HUES48 (cell line): ENCODE measurements around the gene COL25A1.
"Not testable (repeated sequence)": the region's sequence is repeated elsewhere in the genome, so short reads cannot be mapped to it uniquely, and the experiment has no call there.

Source experiments
- H3K27ac ChIP-seq: one replicate; pipeline ENCODE4 v1.7.0; 2013; ENCODE audit warnings: low read depth, low read length, inconsistent platforms
- H3K27me3 ChIP-seq: 2 replicates; pipeline ENCODE4 v1.6.1; 2013; ENCODE audit warnings: mild to moderate bottlenecking, low read length; ENCODE audit not compliant: control insufficient read depth, insufficient read depth
- H3K36me3 ChIP-seq: 2 replicates; pipeline ENCODE4 v1.6.1; 2013; ENCODE audit warnings: low read length; ENCODE audit not compliant: control insufficient read depth, insufficient read depth
- H3K4me1 ChIP-seq: 2 replicates; pipeline ENCODE4 v1.6.1; 2013; ENCODE audit warnings: mild to moderate bottlenecking, low read length; ENCODE audit not compliant: control insufficient read depth, insufficient read depth
- H3K4me3 ChIP-seq: 2 replicates; pipeline ENCODE4 v1.5.1; 2013; ENCODE audit warnings: mild to moderate bottlenecking, low read depth, low read length
- H3K9ac ChIP-seq: 2 replicates; pipeline ENCODE4 v1.6.1; 2013; ENCODE audit warnings: mild to moderate bottlenecking, low read depth, low read length, moderate library complexity
- H3K9me3 ChIP-seq: 2 replicates; pipeline ENCODE4 v1.6.1; 2013; ENCODE audit warnings: low read length; ENCODE audit not compliant: control insufficient read depth, insufficient read depth

Gene COL25A1

DNA sequence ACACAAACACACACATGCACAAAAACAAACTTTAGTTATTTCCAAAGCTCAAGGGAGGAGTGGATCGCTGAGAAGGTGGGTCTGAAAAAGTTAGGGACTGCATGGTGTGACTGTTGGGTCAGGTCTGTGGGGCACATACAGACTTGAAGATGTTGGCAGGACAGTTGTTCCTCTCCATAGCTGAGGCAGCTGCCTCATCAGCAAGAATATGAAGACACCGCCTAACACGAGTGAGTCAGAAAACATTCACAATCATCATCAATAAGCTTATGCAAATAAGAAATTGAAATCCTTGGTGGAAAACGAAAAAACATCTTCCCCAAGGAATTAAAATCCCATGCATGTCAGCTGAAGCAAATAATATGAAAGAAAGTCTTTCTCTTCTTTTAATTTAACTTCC, 148.0 kb downstream of the COL25A1 start:
- Histone ChIP-seq H3K9ac (no peak overlapping the region), H3K36me3 (no peaks in the 10 kb centered on the region), H3K27me3 (no peaks in the 10 kb centered on the region), H3K9me3 (no peaks in the 10 kb centered on the region), H3K27ac (no peak overlapping the region), H3K4me1 (no peaks in the 10 kb centered on the region), H3K4me3 (no peak overlapping the region)

DNA sequence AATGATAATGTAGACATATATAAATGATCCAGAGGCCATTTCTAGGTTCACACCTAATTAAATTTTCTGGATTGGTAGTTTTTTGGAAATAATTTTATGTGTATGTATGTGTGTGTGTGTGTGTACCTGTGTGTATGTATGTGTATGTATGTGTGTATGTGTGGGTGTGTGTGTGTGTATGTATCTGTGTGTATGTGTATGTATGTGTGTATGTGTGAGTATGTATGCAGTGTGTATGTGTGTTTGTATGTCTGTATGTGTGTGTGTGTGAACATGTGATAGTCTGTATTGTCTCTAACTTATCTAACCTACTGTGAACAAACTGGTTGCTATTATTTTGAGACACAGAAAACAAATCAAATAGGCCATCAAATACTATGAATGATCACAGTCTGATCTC, 152.6 kb downstream of the COL25A1 start:
- H3K9ac ChIP-seq = no peak overlapping the region
- no peak overlapping the region for H3K27ac ChIP-seq
- H3K9me3 ChIP-seq = no peaks in the 10 kb centered on the region
- H3K4me3 ChIP-seq = no peak overlapping the region
- no peaks in the 10 kb centered on the region for H3K36me3 ChIP-seq
- peaks cover 18% of the 10 kb centered on the region for H3K4me1 ChIP-seq
- H3K27me3 ChIP-seq = no peaks in the 10 kb centered on the region

DNA sequence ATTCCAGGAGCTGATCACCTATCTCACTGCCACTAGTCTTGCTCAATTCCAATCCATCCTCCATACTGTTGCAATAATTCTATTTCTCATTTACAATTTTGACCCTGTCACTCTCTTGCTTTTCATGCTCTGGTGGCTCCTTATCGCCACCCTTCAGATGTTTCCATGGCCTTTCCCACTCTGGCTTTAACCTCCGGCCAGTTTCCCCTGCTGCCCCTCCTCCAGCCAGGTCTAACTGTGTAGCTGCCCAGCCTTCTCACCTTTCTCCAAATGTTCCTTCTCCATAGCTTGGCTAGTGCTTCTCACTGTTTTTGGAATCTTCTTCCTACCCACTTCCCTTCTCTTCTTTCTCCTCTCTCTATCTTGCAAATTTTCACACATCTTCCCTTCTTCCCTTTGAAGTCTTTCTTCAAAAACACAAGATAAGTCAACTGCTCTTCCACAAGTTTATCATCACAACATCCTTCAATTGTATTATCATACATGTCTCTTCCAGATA, 153.8 kb downstream of the COL25A1 start:
- Histone ChIP-seq H3K4me3 (no peak overlapping the region), H3K36me3 (no peaks in the 10 kb centered on the region), H3K9ac (no peak overlapping the region), H3K27me3 (no peaks in the 10 kb centered on the region), H3K27ac (no peak overlapping the region), H3K4me1 (peaks cover 18% of the 10 kb centered on the region), H3K9me3 (no peaks in the 10 kb centered on the region)

DNA sequence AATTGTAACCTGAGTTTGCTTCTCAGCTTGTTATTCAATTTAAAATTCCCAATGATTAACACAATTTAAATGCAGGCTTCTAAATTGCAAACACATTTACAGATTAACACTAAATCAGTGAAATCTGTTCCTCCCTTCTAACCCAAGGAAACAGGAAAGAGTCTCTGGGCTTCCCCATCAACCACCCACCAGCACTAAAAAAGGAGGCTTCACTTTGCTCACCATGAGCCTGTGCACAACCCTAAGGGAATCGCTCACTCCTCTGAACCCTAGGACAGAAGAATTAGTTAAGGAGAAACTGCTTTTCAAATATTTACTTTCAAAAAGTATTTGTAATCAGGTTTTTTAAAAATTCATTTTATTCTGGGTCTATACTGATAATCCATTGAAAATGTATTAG, 155.3 kb downstream of the COL25A1 start:
- peaks cover 18% of the 10 kb centered on the region for H3K4me1 ChIP-seq
- no peaks in the 10 kb centered on the region for H3K36me3 ChIP-seq
- no peaks in the 10 kb centered on the region for H3K27me3 ChIP-seq
- no peak overlapping the region for H3K4me3 ChIP-seq
- H3K9ac ChIP-seq = no peak overlapping the region
- H3K9me3 ChIP-seq = no peaks in the 10 kb centered on the region
- no peak overlapping the region for H3K27ac ChIP-seq

DNA sequence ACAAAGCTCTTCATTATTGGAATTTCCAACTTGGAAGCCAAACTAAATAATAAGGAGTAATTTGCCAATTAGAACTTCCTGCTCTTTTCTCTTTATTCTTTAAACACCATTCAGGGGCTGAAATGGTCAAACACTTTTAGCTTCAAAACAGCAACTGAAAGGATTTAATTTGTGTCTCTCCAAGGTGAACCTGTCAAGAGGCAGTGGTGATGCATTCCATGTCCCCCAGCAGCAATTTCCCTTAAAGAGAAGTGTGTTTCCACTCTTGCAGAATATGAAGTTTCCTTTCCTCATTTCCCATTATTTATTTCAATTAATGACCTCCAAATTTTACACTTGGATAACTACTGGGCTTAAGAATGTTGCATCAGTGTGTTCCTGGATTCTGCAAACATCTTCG, 156.0 kb downstream of the COL25A1 start:
- Histone ChIP-seq H3K27me3 (no peaks in the 10 kb centered on the region), H3K4me1 (peaks cover 18% of the 10 kb centered on the region), H3K27ac (no peak overlapping the region), H3K36me3 (no peaks in the 10 kb centered on the region), H3K9ac (no peak overlapping the region), H3K9me3 (no peaks in the 10 kb centered on the region), H3K4me3 (no peak overlapping the region)

DNA sequence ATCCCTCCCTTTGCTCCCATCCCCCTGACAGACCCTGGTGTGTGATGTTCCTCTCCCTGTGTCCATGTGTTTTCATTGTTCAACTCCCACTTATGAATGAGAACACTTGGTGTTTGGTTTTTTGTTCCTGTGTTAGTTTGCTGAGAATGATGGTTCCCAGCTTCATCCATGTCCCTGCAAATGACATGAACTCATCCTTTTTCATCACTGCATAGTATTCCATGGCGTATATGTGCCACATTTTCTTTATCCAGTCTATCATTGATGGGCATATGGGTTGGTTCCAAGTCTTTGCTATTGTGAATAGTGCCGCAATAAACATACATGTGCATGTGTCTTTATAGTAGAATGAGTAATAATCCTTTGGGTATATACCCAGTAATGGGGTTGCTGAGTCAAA, 164.3 kb downstream of the COL25A1 start:
- not testable (repeated sequence) for H3K9ac ChIP-seq, H3K36me3 ChIP-seq, H3K4me1 ChIP-seq, H3K27me3 ChIP-seq, H3K4me3 ChIP-seq, H3K9me3 ChIP-seq, H3K27ac ChIP-seq

DNA sequence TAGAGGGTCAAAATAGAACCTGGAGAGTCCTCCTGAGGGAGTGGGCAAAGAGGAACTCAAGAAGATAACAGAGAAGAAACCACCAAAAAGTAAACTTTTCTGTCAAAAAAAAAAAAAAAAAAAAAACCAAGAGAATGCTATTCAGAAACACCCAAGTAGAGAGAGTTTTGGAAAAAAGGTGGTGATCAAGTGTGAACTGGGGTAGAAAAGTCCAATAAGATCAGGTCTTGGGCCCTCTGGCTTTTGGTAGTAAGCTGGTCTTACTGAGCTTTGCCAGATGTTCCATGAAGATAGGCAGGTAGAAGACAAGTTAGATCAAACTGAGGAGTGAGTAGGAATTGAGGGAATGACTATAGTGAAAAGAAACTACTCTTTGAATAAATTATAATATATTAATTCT, 167.5 kb downstream of the COL25A1 start:
- H3K4me3 ChIP-seq = no peak overlapping the region
- no peak overlapping the region for H3K27ac ChIP-seq
- no peak overlapping the region for H3K9ac ChIP-seq
- H3K4me1 ChIP-seq = no peaks in the 10 kb centered on the region
- H3K9me3 ChIP-seq = no peaks in the 10 kb centered on the region
- H3K27me3 ChIP-seq = no peaks in the 10 kb centered on the region
- no peaks in the 10 kb centered on the region for H3K36me3 ChIP-seq

DNA sequence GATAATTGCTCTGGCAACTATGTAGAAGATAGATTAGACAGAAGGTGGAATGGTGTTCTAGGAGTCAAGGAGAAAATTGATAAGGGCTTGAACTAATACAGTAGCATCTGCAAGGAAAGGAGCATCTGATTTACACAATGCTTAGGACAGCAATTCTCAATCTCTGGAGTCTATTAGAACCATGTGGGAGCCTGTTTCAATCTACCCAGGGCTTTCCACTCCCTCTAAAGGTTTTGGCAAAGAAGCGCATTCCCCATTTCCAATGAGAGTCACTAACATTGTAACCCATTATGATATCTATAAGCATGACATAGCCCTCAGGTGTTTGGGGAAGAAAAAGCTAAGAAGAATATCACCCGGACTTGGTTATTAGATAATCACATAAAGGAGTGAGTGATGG, 168.2 kb downstream of the COL25A1 start:
- H3K27ac ChIP-seq = no peak overlapping the region
- H3K9ac ChIP-seq = no peak overlapping the region
- H3K4me1 ChIP-seq = no peaks in the 10 kb centered on the region
- no peaks in the 10 kb centered on the region for H3K36me3 ChIP-seq
- H3K27me3 ChIP-seq = no peaks in the 10 kb centered on the region
- H3K4me3 ChIP-seq = no peak overlapping the region
- H3K9me3 ChIP-seq = no peaks in the 10 kb centered on the region

DNA sequence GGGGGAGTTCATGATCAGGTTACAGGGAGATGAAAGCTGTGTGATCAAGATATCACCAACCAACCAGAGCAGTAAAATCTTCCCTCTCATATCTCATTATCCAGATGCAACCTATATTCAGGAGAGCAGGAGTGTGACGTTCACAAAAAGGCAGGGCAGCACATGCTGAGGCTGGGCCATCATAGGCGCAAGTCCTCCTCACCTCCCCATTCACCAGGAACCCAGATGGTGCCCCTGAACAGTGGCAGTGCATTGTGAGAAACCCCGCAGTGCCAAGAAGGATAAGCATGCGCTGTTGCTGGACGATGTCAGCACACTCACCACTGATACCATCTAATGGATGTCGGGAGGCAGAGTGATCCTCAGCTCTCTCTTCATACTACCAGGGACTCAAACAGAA, 170.9 kb downstream of the COL25A1 start:
- Histone ChIP-seq H3K36me3 (no peaks in the 10 kb centered on the region), H3K27me3 (no peaks in the 10 kb centered on the region)

DNA sequence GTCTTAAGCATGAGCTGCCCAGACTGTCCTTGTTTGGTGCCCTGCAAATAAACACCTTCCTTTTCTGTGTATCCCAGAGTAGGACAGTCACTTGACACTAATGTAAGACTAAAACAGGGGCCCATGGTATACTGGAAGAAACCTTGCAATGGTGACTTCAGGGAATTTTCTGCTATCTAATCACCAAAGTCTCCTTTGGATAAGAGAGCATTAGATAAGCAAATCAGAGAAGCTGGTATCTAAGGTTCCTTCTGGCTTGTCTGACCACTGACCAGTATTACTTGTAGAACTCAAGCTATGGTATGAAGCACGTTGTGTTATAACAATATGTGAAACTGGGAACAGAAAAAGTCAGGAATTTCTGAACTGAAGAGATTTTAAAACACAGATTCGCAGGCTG, 173.9 kb downstream of the COL25A1 start:
- H3K27me3 ChIP-seq = no peaks in the 10 kb centered on the region
- H3K4me1 ChIP-seq = peaks cover 9% of the 10 kb centered on the region
- H3K9ac ChIP-seq = no peak overlapping the region
- peak overlapping the region; percentile 34 for H3K27ac ChIP-seq
- H3K9me3 ChIP-seq = no peaks in the 10 kb centered on the region
- no peaks in the 10 kb centered on the region for H3K36me3 ChIP-seq
- no peak overlapping the region for H3K4me3 ChIP-seq

More for the DNA sequence above, 170.9 kb downstream of the COL25A1 start:
- Histone ChIP-seq H3K9me3 (no peaks in the 10 kb centered on the region), H3K4me1 (no peaks in the 10 kb centered on the region), H3K4me3 (no peak overlapping the region), H3K27ac (no peak overlapping the region), H3K9ac (no peak overlapping the region)

DNA sequence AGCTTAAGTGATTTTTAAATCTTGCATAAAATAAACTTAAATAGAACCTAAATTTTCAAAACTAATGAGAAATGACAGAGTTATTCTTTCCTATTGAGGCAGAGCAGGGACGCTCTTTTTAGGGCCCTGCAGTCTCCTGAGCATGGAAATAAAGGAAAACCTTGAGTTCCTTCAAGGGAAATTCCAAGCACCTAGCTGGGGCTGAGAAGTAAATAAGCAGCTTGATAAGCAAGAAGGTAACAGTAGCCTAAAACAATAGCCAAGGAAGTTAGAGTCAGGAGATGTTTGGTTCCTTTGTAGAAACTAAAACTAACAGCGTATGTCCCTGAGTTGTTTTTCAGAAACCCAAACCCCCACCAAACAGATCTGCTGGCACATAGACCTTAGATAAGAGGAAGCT, 174.6 kb downstream of the COL25A1 start:
- H3K27me3 ChIP-seq = no peaks in the 10 kb centered on the region
- no peaks in the 10 kb centered on the region for H3K36me3 ChIP-seq
- H3K9ac ChIP-seq = no peak overlapping the region
- H3K4me3 ChIP-seq = no peak overlapping the region
- H3K9me3 ChIP-seq = no peaks in the 10 kb centered on the region
- H3K27ac ChIP-seq = no peak overlapping the region
- peaks cover 9% of the 10 kb centered on the region for H3K4me1 ChIP-seq

DNA sequence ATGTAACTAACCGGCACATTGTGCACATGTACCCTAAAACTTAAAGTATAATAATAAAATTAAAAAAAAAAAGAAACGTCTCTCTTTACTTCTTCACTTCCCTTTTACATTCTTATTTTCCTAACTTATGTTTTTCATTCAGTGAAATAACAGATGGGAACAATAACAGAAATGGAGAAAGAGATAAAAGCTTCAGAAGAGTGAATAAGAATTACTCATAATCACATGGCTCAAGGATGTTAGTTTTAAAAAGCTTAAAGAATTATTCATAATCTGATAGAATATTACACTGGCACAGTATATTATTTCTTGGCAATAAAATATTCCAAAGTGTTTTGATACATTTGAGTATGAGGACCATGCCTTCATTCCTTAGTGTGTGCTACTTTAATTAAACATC, 175.6 kb downstream of the COL25A1 start:
- no peaks in the 10 kb centered on the region for H3K9me3 ChIP-seq
- H3K4me3 ChIP-seq = no peak overlapping the region
- H3K27ac ChIP-seq = no peak overlapping the region
- no peaks in the 10 kb centered on the region for H3K36me3 ChIP-seq
- H3K27me3 ChIP-seq = no peaks in the 10 kb centered on the region
- H3K9ac ChIP-seq = no peak overlapping the region
- peaks cover 9% of the 10 kb centered on the region for H3K4me1 ChIP-seq
